ENCODE results near the gene ZBTB11. TPM values are rescaled to one million over a fixed set of nuclear protein-coding genes. Genes with fewer than 3 reads are reported as not detected.

ZBTB11 gene
- total and polyA plus RNA-seq, 10 of the 15 experiments (the other 5 are each of a cell fraction or from before 2014, with no cell fraction given) = 3.5 to 25.7 (median 18.0) TPM

GRCh38 chr3:101724329-101725193 lies 47.6 kb upstream of the ZBTB11 start, which contains the start of gene CEP97 (continued):
- TF ChIP-seq PBX3 (IDR thresholded peaks at IDR 0.05; ENCODE audit: insufficient replicate concordance, low read depth, low read length) = no peak
- 0 out of 2 replicates have a peak, but pooled peaks have one; percentile 8 for TF ChIP-seq HDGF (IDR thresholded peaks at IDR 0.05)
- TF ChIP-seq E4F1 (IDR thresholded peaks at IDR 0.05; ENCODE audit: borderline replicate concordance, partially characterized antibody) = peak; percentile 36
- no peak; the same call in 1 of the 2 replicates for TF ChIP-seq EED (IDR thresholded peaks at IDR 0.05; ENCODE audit: low read depth)
- 0 out of 2 replicates have a peak, but pooled peaks have one; percentile 13 for TF ChIP-seq GATAD2B (conservative IDR thresholded peaks at IDR 0.05; ENCODE audit: low read depth)
- TF ChIP-seq RB1 (IDR thresholded peaks at IDR 0.05; ENCODE audit: borderline replicate concordance) = no peak
- no peak for TF ChIP-seq E2F8 (IDR thresholded peaks at IDR 0.05; ENCODE audit: low read depth, partially characterized antibody)
- TF ChIP-seq POU2F2 (IDR thresholded peaks at IDR 0.05; ENCODE audit: borderline replicate concordance, low read depth, low read length) = peak; percentile 44; the same call in 1 of the 3 replicates
- no peak for TF ChIP-seq BMI1 (IDR thresholded peaks at IDR 0.05; ENCODE audit: borderline replicate concordance)
- TF ChIP-seq RELA (IDR thresholded peaks at IDR 0.05; ENCODE audit: borderline replicate concordance, partially characterized antibody) = peak; percentile 62
- TF ChIP-seq NFYB (IDR thresholded peaks at IDR 0.05; ENCODE audit: insufficient read depth, low read depth, low read length) = peak; percentile 78
- no peak for TF ChIP-seq ZNF622 (IDR thresholded peaks at IDR 0.05)
- no peak; the same call in 1 of the 2 replicates for TF ChIP-seq SIN3A (IDR thresholded peaks at IDR 0.05; ENCODE audit: low read depth, low read length)
- peak; percentile 71 for TF ChIP-seq NR2F1 (conservative IDR thresholded peaks at IDR 0.05)
- no peak for TF ChIP-seq CHD1 (IDR thresholded peaks at IDR 0.05; ENCODE audit: low read depth, low read length)
- TF ChIP-seq MXI1 (IDR thresholded peaks at IDR 0.05; ENCODE audit: low read depth, low read length) = peak; percentile 50; the same call in 1 of the 2 replicates
- no peak for TF ChIP-seq FOXK2 (IDR thresholded peaks at IDR 0.05)
- no peak for TF ChIP-seq ZZZ3 (IDR thresholded peaks at IDR 0.05; ENCODE audit: control insufficient read depth, insufficient read length, low read depth)
- TF ChIP-seq EZH2 (IDR thresholded peaks at IDR 0.05; ENCODE audit: borderline replicate concordance, control insufficient read depth, low read depth, low read length) = no peak
- no peak for TF ChIP-seq SUPT20H (IDR thresholded peaks at IDR 0.05; ENCODE audit: borderline replicate concordance, control insufficient read depth, low read depth, low read length)
- TF ChIP-seq EGR1 (IDR thresholded peaks at IDR 0.05; ENCODE audit: borderline replicate concordance in 1 of 2, low read depth in 2 of 2, low read length in 2 of 2) = 0 out of 3 replicates have a peak, but pooled peaks of 1 of the 2 experiments have one; percentile 46
- no peak for TF ChIP-seq CBX3 (IDR thresholded peaks at IDR 0.05; ENCODE audit: borderline replicate concordance, low read depth)
- TF ChIP-seq ESRRA (IDR thresholded peaks at IDR 0.05; ENCODE audit: low read length) = no peak
- TF ChIP-seq TARDBP (IDR thresholded peaks at IDR 0.05; ENCODE audit: borderline replicate concordance) = 0 out of 2 replicates have a peak, but pooled peaks have one; percentile 50
